ENCODE measurements around the gene TM4SF1.
A peak's percentile ranks its signal among the peaks of the same experiment; 100 is the strongest.

The TM4SF1 gene, protein sequence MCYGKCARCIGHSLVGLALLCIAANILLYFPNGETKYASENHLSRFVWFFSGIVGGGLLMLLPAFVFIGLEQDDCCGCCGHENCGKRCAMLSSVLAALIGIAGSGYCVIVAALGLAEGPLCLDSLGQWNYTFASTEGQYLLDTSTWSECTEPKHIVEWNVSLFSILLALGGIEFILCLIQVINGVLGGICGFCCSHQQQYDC

GRCh38 chr3:149377408-149378364 is at the start of gene TM4SF1:
Gene TM4SF1 (minus strand): TSS chr3:149377649. CDS start chr3:149377547, 102 bp downstream.
- no peak for DNase-seq

DNA sequence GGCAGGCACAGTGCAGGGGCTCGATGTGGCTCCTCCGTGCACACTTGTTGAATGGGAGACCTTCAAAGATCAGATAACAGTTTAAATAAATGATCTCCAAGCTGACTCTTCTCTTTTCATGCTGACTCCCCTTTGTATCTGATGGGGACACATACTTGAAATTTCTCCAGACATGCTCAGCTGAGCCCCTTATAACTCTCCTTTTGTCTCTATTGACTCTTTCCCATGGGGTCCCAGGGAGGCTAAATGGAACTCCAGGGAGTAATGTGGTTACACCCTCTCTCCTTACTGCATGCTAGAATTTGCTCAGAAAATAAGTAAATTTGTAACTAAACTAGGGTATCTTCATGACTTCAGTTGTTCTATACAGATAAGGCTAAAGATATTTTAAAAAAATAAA is 48.9 kb upstream of the TM4SF1 start:
- DNase-seq: no peak

- DNase-seq: no peak
Observed at GRCh38 chr3:149424918-149425317, 47.5 kb upstream of the TM4SF1 start.

GRCh38 chr3:149421764-149422163 is 44.3 kb upstream of the TM4SF1 start:
- no peak for DNase-seq

DNA sequence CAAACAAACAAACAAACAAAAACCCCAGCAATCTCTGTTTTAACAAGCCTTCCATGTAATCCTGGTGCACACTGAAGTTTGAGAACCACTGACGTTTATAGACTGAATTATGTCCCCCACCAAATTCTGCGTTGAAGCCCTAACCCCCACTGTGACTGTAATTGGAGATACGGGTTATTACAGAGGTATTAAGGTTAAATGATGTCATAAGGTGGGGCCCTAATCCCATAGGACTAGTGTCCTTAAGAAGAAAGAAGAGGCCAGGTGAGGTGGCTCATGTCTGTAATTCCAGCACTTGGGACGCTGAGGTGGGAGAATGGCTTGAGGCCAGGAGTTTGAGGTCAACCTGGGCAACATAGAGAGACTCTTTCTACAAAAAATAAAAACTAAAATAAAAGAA is 42.4 kb upstream of the TM4SF1 start:
- no peak for DNase-seq

DNA sequence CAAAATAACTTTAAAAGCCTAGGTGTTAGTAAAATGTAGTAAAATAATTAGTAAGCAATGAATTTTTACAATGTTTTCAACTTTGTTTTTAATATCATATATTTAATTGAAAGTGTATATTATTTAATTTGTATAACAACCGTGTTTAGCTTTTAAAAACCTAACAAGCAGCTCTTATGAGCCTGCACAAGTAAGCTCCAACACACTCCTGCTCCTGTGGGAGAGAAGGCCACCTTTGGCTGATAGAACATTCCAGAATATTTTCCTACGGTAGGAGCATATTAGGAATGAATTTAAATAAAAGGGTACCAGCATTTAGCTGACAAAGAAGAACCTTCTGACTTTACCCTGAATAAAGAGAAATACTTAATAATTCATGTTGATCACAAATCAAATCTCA is 40.3 kb upstream of the TM4SF1 start:
- DNase-seq: no peak

GRCh38 chr3:149417174-149417573 is 39.7 kb upstream of the TM4SF1 start:
- DNase-seq: peak; percentile 29

- no peak for DNase-seq
Observed at GRCh38 chr3:149415484-149415883, 38.0 kb upstream of the TM4SF1 start.

DNA sequence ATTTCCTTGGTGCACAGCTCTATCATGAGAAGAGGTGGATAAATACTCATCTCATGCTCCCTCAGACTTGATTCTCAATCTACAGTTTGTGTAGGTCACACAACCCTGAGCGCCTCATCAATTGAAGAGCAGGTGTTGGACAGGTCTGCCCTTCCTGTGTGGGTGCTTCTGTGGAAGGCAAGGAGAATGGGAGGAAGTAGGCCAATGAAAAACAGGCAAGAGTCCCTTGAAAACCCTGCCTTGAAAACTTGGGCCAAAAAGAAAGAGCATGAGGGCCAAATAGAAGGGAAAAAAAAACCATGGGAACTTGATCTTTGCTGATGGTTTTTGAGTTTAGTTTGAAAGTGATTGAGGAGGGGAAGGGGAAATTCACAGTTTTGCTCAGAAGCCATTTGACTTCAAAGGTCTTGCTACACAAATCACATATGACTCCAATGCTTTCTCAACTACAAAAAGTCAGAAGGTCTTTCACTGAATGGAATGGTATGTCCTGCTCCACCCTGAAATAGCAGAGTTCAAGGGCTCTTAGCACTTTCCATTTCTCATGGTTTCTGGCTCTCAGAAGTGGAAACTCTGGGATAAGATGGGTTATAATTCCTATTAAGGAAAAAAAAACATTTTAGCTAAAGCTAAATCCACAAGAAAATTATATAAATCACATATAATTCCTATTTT is 37.2 kb upstream of the TM4SF1 start:
- no peak for DNase-seq

DNA sequence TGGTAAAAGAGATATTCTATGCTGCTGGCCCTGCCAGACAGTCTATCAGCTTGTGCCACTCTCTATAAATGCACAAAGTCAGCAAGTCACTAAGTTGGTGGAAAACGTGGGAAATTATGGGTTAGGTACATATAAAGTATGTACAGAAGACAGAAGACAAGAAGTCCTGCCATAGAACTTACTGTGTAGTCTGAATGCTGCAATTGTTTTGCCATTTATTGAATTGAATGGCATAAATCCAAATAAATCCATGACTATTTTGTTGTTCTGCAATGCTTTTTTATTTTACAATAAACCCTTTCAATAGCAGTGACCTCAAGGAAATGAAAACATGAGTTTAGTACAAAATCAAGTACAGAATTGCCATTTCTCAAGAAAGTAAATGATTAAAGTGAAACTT is 34.1 kb upstream of the TM4SF1 start:
- DNase-seq: no peak

- DNase-seq: no peak
Observed at GRCh38 chr3:149409351-149409750, 31.9 kb upstream of the TM4SF1 start.

GRCh38 chr3:149407898-149408297 is 30.4 kb upstream of the TM4SF1 start:
- no peak for DNase-seq

- DNase-seq: no peak
Observed at GRCh38 chr3:149406244-149406752, 28.8 kb upstream of the TM4SF1 start.

GRCh38 chr3:149403443-149403842 is 26.0 kb upstream of the TM4SF1 start:
- DNase-seq: no peak

DNA sequence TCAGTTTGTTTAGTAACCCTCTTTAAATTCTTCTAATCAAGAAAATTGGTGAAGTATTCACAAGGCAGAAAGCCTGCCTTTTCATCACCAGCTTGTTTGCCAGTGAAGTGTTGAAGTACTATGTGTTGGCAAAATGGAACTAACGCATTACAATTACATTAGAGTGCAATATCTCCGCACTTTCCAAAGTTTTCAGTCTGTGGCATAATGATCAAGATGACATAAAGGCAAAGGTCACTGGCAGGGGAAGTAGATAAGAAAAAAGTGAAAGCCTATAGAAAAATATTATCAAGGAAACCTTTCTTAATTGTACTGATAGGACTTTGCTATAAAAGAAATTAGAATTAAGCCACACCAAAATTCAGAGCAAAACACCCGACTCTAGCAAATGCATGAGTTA is 25.0 kb upstream of the TM4SF1 start:
- no peak for DNase-seq

DNA sequence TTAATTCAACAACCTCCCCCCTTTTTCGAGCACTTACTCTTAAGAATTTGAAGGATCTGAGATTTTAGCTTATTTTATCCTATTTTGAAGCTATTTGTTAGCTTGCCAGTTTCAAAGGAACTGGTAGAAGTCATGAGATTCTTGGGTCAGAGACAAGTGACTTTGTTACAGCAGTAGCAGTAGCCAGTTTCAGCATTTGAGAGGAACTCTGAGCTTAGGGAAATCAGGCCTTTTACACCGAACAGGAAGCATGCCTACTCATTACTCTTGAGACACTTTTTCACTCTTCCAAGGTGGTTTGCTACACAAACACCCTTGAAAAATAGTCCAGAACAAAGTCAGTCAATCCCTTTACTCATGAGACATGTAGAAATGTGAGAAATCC is 24.5 kb upstream of the TM4SF1 start:
- no peak for DNase-seq

GRCh38 chr3:149401212-149401925 is 23.9 kb upstream of the TM4SF1 start:
- no peak for DNase-seq

- DNase-seq: no peak
Observed at GRCh38 chr3:149400645-149401044, 23.2 kb upstream of the TM4SF1 start.

GRCh38 chr3:149398296-149398695 is 20.8 kb upstream of the TM4SF1 start:
- no peak for DNase-seq

GRCh38 chr3:149397528-149397927 is 20.1 kb upstream of the TM4SF1 start:
- DNase-seq: no peak

DNA sequence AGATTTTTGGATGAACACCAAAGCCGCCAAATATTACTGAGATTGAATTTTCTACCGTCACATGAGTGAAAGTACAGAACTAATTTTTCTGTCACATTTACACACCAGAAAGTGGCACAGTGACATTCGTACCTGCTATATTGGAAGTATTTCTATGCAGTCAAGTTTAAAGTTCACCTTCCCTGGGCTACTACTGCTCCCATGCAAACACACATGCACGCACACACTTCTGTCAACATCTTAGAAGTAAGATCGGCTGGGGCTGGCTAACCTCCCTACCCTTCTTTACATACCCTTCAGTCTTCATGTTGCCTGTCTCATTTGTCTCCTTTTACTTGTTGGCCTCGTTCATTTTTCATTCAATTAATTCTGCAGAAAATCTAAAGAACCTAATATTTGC is 19.0 kb upstream of the TM4SF1 start:
- DNase-seq: no peak

- no peak for DNase-seq
Observed at GRCh38 chr3:149395107-149396089, 17.9 kb upstream of the TM4SF1 start.
